Superior temporal gyrus (tissue), 1 donor: ENCODE results near the gene RIMS4.

Experiments
- DNase-seq: peaks from one replicate; pipeline ENCODE4 v3.0.0-alpha.2; 2016; ENCODE audit errors: extremely low spot score

RIMS4 gene

GRCh38 chr20:44810391-44811149 is at the start of gene RIMS4:
RIMS4 (minus strand) TSS chr20:44810546; CDS start chr20:44810271, 275 bp downstream.
- DNase-seq = no peak

GRCh38 chr20:44858606-44859360 is 48.4 kb upstream of the RIMS4 start:
- DNase-seq = no peak

GRCh38 chr20:44856856-44857448 is 46.6 kb upstream of the RIMS4 start:
- DNase-seq = no peak

- no peak for DNase-seq
These were observed 46.1 kb upstream of the RIMS4 start for GRCh38 chr20:44856442-44856841.

GRCh38 chr20:44851545-44851944 is 41.2 kb upstream of the RIMS4 start:
- DNase-seq = no peak

- no peak for DNase-seq
These were observed 40.5 kb upstream of the RIMS4 start for GRCh38 chr20:44850837-44851236.

GRCh38 chr20:44850272-44850671 is 39.9 kb upstream of the RIMS4 start:
- no peak for DNase-seq

- no peak for DNase-seq
These were observed 39.4 kb upstream of the RIMS4 start for GRCh38 chr20:44849703-44850102.

- no peak for DNase-seq
These were observed 38.1 kb upstream of the RIMS4 start for GRCh38 chr20:44848254-44849015.

GRCh38 chr20:44843876-44844275 is 33.5 kb upstream of the RIMS4 start:
- DNase-seq = no peak

- no peak for DNase-seq
These were observed 31.6 kb upstream of the RIMS4 start for GRCh38 chr20:44841955-44842354.

GRCh38 chr20:44840826-44841225 is 30.5 kb upstream of the RIMS4 start:
- DNase-seq = no peak

- no peak for DNase-seq
These were observed 29.1 kb upstream of the RIMS4 start for GRCh38 chr20:44839481-44839880.

- no peak for DNase-seq
These were observed 28.2 kb upstream of the RIMS4 start for GRCh38 chr20:44838521-44838920.

GRCh38 chr20:44837946-44838345 is 27.6 kb upstream of the RIMS4 start:
- DNase-seq = no peak

GRCh38 chr20:44836601-44837120 is 26.3 kb upstream of the RIMS4 start:
- no peak for DNase-seq

GRCh38 chr20:44835661-44836221 is 25.4 kb upstream of the RIMS4 start:
- DNase-seq = no peak

GRCh38 chr20:44835116-44835515 is 24.8 kb upstream of the RIMS4 start:
- no peak for DNase-seq

GRCh38 chr20:44834693-44835092 is 24.3 kb upstream of the RIMS4 start:
- DNase-seq = no peak

- DNase-seq = no peak
These were observed 23.1 kb upstream of the RIMS4 start for GRCh38 chr20:44833437-44833836.

GRCh38 chr20:44832724-44833123 is 22.4 kb upstream of the RIMS4 start:
- DNase-seq = peak; percentile 54
